Adrenal gland (tissue), 12 donors: ENCODE results near the gene RNF187. TPM values are rescaled to one million over a fixed set of nuclear protein-coding genes. Genes with fewer than 3 reads are reported as not detected.

Source experiments
- DNase-seq, 7 donors: peaks; one replicate each; pipeline ENCODE4 v3.0.0-alpha.2; 2019 to 2020
- H3K27ac ChIP-seq, 5 donors: fragments of 200-600 bp; sonication (generic) in 4 of 5; 1 replicate in 3 of 5; 2 replicates in 2 of 5; pipeline versions ENCODE4 v1.5.1 to v1.8.0; 2016 to 2020; ENCODE audit warnings: mild to moderate bottlenecking in 1 of 5
- H3K27me3 ChIP-seq: fragments of 200-600 bp; 2 replicates; pipeline ENCODE4 v1.8.0; 2021
- H3K36me3 ChIP-seq, 2 donors: fragments of 200-600 bp; replicated peaks in 1 of 2; 1 replicate in 1 of 2; 2 replicates in 1 of 2; pipeline versions ENCODE4 v1.5.1 to v1.8.0; 2018 to 2022
- H3K4me1 ChIP-seq, 2 donors: fragments of 200-600 bp; replicated peaks in 1 of 2; 1 replicate in 1 of 2; 2 replicates in 1 of 2; pipeline versions ENCODE4 v1.5.1 to v1.8.0; 2018 to 2021
- H3K4me3 ChIP-seq, 4 donors: fragments of 200-600 bp; sonication (generic) in 3 of 4; one replicate each; pipeline ENCODE4 v1.5.1; 2016 to 2018
- H3K9me3 ChIP-seq, 3 donors: fragments of 200-600 bp; sonication (generic) in 1 of 3; replicated peaks in 1 of 3; 1 replicate in 2 of 3; 2 replicates in 1 of 3; pipeline versions ENCODE4 v1.5.1 to v1.8.0; 2016 to 2021
- POLR2A ChIP-seq, 2 donors: fragments of 450-650 bp; IDR thresholded peaks; one replicate each; pipeline ENCODE4 v1.6.1; 2017; ENCODE audit warnings: antibody characterized with exemption in 2 of 2, mild to moderate bottlenecking in 2 of 2, moderate library complexity in 1 of 2
- WGBS, 4 donors: extraction: QIAGEN DNeasy Blood & Tissue Kit in 2 of 4; methylation state at CpG; one replicate each; pipeline versions ENCODE4 v1.1.5 to v1.1.7; 2013 to 2017; 5-methylcytosine and 5-hydroxymethylcytosine counted together
- intact Hi-C, 2 donors: fragments of 100-400 bp; cut with DNase I; formaldehyde crosslinking; loops; one replicate each; pipeline versions ENCODE4 v1.14.1 to v1.15.0; 2022 to 2023
- polyA plus RNA-seq, 3 donors: library from polyadenylated mRNA; stranded (reverse); fragments of 200-250 nt in 2 of 3; fragments of 350-450 nt in 1 of 3; fragmentation: Illumina TruSeq in 1 of 3; extraction: RNeasy Lipid Tissue Mini Kit (QIAGEN cat#74804) in 1 of 3; gene quantifications; one replicate each; pipeline ENCODE4 v1.2.3, GENCODE V29; 2013 to 2014
- total RNA-seq, 9 donors: library from RNA; depleted of rRNA in 4 of 9; stranded (reverse); fragments of >200 nt in 4 of 9; fragments of 120-200 nt in 1 of 9; fragmentation: NEBNext Ultra II Directional in 1 of 9; extraction: Animal tissue kit (Norgen Biotek cat#: 25700) in 1 of 9; gene quantifications; one replicate each; pipeline versions ENCODE4 v1.1.0 to v1.2.4, GENCODE V29; 2013 to 2023
- TF ChIP-seq, protein P1 (sequence below), 6 experiments: fragments of 450-650 bp in 4 of 6; fragments of 200-600 bp in 2 of 6; sonication (generic) in 1 of 6; IDR thresholded peaks; 1 replicate in 5 of 6; 2 replicates in 1 of 6; pipeline versions ENCODE4 v1.5.1 to v1.8.0; 2016 to 2021; ENCODE audit warnings: antibody characterized with exemption in 6 of 6, mild to moderate bottlenecking in 2 of 6, moderate library complexity in 1 of 6
- donor health status: healthy with polysubstance abuse.
- donor health status: Bipolar disorder and iron deficiency.
- donor health status: DM: yes; HTN: yes; CAD: no.
- donor health status: DM: no; HTN: no; CAD: no.
- donor health status: DM: no; HTN: no; CAD: no.
- donor health status: DM: yes; HTN: yes; CAD: no.

The RNF187 gene
- total and polyA plus RNA-seq, 12 donors: 21.9 to 306 (median 149) TPM

DNA sequence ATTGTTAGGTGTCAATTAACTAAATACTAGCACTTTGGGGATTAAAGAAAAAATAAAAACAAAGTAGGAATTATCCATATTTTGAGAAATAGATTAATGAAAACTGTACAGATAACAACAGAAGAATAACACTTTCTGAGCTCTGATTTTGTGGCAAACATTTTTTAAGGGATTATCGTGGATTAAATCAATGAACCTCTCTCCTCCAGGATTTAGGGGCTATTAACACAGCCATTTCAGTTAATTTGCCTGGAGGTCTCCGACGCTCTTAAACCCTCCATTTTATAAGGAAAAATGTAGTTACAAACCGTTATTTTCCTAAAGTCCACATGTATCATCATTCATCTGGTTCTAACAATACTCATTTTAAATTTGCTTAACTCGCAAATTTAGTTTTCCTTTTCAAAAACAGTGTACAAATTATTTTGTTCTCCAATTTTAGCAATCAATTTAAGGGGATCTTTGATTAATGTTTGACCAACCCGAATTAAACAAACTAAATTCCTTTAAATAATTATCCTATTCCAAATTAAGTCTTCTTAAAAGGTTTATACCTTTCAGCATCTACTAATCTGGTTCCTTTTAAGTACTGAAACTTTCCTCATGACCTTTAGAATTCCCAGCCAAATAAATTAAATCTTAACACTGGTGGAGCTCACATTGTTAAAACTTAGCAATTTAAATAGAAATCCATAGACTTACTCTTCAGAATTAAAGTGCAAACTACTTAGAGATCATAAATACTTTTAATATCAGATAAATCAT is 30.7 kb upstream of the RNF187 start:
- Histone ChIP-seq H3K36me3 (no peaks in the 10 kb centered on the region), H3K9me3 (no peaks in the 10 kb centered on the region), H3K27ac (peak overlapping the region in 3 of 5 donors; percentile 86 to 97 (median 96)), H3K27me3 (no peaks in the 10 kb centered on the region), H3K4me3 (peak overlapping the region in 1 of 4 donors; percentile 67), H3K4me1 (peaks cover 23 to 37% of the 10 kb centered on the region in 2 donors)
- intact Hi-C loops: no loop called here
- no peak for DNase-seq
- 65 to 72% (median 66%) methylated on average over 6 of the region's 6 CpGs for WGBS, 4 donors
- TF ChIP-seq, protein P1, sequence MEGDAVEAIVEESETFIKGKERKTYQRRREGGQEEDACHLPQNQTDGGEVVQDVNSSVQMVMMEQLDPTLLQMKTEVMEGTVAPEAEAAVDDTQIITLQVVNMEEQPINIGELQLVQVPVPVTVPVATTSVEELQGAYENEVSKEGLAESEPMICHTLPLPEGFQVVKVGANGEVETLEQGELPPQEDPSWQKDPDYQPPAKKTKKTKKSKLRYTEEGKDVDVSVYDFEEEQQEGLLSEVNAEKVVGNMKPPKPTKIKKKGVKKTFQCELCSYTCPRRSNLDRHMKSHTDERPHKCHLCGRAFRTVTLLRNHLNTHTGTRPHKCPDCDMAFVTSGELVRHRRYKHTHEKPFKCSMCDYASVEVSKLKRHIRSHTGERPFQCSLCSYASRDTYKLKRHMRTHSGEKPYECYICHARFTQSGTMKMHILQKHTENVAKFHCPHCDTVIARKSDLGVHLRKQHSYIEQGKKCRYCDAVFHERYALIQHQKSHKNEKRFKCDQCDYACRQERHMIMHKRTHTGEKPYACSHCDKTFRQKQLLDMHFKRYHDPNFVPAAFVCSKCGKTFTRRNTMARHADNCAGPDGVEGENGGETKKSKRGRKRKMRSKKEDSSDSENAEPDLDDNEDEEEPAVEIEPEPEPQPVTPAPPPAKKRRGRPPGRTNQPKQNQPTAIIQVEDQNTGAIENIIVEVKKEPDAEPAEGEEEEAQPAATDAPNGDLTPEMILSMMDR (IDR thresholded peaks at IDR 0.05): no peak
- no peak for TF ChIP-seq POLR2A (IDR thresholded peaks at IDR 0.05)

DNA sequence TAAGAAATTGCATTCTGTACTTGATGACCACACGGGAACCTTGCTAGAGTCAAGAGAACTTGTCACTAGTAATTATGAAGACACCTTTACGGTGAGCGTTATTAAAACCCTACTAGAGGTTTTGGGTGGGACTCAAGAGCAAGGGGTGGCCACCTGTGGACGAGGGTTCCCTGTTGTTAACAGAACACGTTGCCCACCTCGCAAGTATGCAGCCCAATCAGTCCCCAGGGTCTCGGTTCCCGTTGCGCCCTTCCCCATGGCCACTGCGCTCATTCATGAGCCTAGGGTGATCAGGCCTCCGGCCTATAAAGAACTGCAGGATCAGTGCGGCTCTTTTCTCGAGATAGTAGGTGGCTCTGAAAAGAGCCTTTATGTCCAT is 30.2 kb upstream of the RNF187 start:
- intact Hi-C loops: no loop called here
- Histone ChIP-seq H3K9me3 (no peaks in the 10 kb centered on the region), H3K27ac (peak overlapping the region; percentile 79 to 97 (median 90)), H3K4me1 (peaks cover 23 to 37% of the 10 kb centered on the region in 2 donors), H3K4me3 (peak overlapping the region in 3 of 4 donors; percentile 23 to 67 (median 30)), H3K27me3 (no peaks in the 10 kb centered on the region), H3K36me3 (no peaks in the 10 kb centered on the region)
- no peak for TF ChIP-seq POLR2A (IDR thresholded peaks at IDR 0.05)
- TF ChIP-seq, protein P1 (IDR thresholded peaks at IDR 0.05): no peak
- 12 to 21% (median 16%) methylated on average over 11 to 13 of the region's 13 CpGs for WGBS, 4 donors
- no peak for DNase-seq

DNA sequence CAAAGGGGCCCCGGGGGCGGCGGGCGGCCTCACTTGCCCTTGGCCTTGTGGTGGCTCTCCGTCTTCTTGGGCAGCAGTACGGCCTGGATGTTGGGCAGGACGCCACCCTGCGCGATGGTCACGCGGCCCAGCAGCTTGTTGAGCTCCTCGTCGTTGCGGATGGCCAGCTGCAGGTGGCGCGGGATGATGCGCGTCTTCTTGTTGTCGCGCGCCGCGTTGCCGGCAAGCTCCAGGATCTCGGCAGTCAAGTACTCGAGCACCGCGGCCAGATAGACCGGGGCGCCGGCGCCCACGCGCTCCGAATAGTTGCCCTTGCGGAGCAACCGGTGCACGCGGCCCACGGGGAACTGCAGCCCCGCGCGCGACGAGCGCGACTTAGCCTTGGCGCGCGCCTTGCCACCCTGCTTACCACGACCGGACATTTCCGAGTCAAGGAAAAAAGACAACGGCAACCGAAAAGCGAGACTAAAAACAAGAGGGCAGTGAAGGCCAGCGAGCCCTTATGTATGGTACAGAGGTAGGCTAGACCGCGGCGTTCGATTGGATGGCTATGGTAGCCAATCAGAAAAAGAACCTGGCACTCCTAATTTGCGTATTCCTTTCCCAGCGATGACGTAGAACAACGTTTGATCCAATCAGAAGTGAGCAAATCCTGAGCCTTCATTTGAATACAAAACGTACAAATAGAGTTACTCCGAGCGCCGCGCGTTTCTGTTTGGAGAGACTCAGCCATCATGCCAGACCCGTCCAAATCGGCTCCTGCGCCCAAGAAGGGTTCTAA is 29.6 kb upstream of the RNF187 start:
- intact Hi-C loops: no loop called here
- 1% methylated on average over 26 to 74 of the region's 74 CpGs for WGBS, 4 donors
- DNase-seq: peak; percentile 87 to 98 (median 94)
- H3K4me3 ChIP-seq: peak overlapping the region in 3 of 4 donors; percentile 23 to 67 (median 30)
- H3K36me3 ChIP-seq: no peaks in the 10 kb centered on the region
- peak; percentile 85 to 95 for TF ChIP-seq POLR2A (IDR thresholded peaks at IDR 0.05)
- TF ChIP-seq, protein P1 (IDR thresholded peaks at IDR 0.05): peak in 5 of 6 experiments; percentile 32 to 61 (median 49)
- peak overlapping the region; percentile 79 to 97 (median 90) for H3K27ac ChIP-seq
- H3K9me3 ChIP-seq: no peaks in the 10 kb centered on the region
- H3K27me3 ChIP-seq: no peaks in the 10 kb centered on the region
- H3K4me1 ChIP-seq: peaks cover 23 to 37% of the 10 kb centered on the region in 2 donors
